ENCODE data around the gene IVD.

Gene IVD

DNA sequence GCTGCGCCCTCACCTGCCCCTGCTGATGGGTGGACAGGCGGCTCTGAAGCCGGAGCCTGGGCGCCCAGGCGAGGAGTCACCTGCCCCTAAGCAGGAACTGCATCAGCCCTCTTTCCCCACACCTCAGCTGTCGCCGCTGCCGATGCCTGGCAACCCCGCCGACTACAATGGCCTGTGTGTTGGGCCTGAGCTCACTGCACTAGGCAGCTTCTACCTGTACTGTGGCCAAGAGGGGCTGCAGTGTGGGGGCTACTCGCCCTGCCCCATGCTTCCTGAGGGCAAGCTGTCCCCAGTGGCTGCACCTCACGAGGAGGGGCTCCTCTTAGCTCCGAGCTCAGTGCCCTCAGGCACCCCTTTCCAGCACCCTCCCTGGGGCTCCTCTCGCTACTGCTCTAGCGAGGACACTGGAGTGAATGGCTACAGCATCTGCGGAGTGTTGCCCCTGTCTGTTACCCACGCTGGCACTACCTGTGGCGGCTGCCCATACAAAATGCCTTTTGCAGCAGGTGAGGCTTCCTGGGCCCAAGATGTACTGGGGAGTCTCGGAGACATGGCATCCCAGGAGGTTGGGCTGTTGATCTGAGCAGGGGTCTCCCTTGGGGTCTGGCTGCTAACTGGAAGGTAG lies 53.9 kb downstream of the IVD start:
- DNase-seq (ENCODE audit: low spot score), result no peak

DNA sequence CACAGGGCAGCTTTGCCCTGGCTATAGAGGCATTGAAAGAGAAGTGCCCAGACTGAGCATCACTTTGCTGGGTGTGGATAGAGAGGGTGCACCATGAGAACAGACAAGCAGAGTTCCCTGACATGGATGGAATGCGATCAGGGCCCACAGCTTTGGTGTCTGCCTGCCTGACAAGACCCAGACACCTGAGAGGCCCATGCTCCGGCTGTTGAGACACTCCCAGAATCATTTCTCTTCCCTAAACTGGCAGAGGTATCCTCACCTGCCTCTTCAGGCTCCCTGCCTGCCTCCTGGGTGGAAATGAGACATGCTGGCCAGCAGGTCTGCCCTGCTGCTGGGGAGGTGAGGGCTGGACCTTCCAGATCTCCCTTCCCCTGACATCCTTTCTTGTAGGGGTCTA lies 54.8 kb downstream of the IVD start:
- DNase-seq (ENCODE audit: low spot score), result no peak

DNA sequence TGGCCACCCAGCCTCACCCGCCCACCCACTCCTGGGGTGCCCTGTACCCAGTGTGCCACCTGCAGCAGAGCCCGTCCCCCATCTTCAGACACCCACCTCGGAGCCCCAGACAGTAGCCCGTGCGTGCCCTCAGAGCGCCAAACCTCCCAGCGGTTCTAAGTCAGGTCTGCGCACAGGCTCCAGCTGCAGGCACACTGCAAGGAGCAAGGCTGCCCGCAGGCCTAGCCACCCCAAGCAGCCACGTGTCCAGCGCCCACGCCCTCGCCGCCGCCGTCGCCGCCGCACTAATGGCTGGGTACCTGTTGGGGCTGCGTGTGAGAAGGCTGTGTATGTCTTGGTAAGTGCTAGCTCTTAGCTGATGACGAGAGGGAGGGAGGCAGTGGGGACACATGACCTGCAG lies 56.4 kb downstream of the IVD start:
- DNase-seq (ENCODE audit: low spot score), result no peak

DNA sequence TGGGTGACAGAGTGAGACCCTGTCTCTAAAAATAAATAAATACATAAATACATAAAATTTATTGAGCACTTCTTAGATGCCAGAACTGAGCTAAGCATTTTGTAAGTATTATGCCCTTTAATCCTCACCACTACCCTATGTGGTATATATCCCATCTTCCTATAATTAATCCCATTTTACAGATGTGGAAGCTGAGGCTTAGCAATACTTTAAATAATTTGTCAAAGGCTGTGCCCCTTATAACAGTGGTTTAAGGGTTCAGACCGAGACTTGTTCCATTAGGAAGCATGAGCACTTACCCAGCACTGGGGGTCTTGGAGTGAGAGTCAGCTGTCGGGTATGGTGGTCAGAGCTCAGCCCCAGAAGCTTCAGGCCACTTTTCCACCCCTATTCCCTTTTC lies 57.7 kb downstream of the IVD start:
- no peak for DNase-seq (ENCODE audit: low spot score)

DNA sequence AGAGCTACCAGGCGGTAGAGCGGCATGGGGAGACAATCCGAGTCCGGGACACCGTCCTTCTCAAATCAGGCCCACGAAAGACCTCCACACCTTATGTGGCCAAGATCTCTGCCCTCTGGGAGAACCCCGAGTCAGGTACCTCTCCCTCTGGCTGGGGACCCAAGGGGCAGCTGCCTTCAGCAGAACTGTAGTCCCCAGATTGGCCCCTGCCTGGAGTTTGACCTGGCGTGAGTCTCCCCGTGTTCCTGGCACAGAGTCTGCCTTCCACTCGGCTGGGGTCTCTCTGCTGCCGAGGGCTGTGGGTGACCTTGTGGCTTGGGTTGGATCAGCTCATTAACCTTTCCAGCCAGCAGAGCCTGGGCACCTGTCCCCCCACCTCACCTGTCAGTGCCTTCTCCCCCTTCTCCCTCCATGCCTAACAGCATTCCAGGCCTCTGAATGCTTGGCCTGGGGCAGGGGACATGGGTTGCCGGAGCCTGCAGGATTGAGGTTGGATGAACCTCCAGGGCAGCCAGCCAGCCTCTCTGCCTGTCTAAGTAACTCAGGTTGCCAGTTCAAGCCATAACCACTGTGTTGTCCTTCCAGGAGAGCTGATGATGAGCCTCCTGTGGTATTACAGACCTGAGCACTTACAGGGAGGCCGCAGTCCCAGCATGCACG lies 58.4 kb downstream of the IVD start:
- DNase-seq (ENCODE audit: low spot score), result no peak

DNA sequence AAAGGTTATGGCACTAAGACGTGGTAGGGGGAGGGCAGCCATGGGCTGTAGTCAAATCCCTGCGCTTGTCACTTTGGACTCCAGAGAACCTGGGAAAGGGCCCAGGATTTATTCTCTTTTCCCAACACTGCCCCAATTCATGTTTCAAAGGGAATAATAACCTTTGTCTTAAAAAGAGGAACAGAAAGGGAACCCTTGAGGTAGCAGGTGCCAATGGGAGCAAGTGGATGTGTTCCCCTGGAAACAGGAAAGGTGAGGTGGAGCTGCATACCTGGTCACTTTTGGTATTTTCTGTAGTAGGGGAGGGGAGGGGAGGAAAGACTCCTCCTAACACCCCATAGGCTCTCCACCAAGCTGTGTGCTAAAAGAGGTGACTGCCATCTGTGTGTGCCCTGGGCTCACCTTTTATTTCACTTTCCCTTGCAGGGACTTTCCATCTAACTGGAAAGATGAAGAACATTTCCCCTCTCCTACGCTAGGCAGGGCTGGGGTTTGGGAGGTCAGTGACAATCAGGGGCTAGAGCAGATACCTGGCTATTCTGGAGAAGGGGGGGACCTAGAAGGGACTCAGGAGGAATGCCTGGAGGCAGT lies 59.1 kb downstream of the IVD start:
- DNase-seq (ENCODE audit: low spot score), result no peak

DNA sequence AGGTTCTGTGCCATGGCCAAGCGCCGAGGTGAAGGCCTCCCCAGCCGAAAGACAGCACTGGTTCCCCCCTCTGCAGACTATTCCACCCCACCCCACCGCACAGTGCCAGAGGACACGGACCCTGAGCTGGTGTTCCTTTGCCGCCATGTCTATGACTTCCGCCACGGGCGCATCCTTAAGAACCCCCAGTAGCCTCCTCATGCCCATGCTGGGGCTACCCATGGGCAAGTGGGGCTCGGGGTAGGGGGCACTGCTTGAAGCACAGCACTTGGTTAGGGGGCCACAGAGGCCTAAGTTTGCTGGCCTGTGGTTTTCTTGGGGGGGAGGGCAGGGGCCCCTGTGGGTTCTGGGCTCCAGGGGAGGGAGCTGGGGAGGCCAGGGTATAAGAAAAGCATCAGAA lies 60.3 kb downstream of the IVD start:
- DNase-seq (ENCODE audit: low spot score), result no peak

DNA sequence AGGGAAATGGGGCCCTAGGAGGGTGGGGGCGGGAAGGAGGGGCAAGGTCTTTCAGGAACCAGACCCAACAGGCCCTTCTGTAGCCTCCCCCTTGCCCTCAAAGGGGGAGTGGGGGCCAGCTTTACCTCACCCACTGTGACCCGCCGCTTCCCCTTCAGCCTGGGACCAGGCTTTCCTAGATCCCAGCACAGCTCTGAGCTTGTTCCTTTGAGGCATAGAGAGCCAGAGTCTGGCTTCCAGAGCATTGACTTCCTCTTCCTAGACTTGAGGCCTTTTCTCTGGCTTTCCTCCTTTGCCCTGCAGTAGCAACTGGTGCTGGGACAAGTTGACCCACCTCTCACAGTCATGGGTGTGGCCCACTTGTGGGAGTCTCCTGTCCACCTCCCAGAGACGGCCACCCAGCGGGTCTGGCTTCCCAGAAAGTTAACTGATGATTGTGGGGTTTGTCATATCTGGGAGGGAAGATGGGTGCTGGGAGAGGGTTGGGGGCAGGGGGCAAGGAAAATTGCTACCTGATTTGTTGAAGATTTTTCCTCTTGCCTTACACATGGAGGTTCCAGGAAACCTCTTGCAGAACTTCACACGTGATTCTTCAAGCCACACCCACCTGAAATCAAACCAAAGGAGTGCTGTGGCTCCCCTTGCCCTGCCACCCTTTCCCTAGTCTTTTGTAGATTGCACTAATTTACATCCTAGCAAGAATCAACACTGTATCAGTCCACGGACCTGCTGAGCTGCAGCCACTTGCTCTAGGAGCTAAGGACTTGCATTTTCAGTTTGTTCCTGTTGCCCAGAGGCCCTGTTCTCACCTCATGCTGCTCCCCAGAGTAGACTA lies 61.0 kb downstream of the IVD start:
- DNase-seq (ENCODE audit: low spot score), result no peak

DNA sequence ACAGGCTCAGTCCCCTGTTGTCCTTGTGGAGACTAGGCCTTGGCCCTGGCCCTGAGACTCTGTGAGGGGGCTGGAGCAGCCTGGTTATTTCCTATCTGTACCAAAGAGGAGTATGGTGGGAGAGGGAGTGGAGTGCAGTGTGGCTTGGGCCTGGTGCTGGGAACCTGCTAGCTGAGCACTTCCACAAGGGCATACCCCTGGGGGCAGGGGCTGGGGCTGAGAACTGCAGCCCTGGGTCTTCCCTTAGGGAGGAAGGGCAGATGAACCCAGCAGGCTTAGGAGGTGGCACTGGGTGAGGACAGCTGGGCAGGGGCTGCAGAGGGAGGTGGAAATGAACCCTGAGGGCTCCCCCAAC lies 61.6 kb downstream of the IVD start:
- no peak for DNase-seq (ENCODE audit: low spot score)

DNA sequence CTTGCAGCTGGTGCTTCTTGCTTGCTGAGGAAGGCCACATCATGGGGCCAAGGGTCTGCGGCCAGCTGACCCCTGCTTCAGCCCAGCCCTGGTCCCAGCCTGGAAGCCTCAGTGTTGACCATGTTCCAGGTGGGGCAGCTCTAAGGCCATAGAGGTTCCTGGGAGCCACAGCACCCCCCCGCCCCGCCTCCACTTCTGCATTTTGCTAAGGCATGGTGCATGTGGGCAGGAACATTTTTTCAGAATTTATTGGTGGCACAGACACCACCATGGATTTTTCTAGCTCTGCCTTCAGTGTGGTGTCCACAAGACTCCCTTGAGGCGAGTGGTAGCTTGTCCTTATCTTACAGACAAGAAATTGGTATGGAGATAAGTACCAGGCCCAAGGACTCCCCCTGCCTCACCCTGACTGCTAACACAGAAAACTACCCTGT lies 63.3 kb downstream of the IVD start:
- DNase-seq (ENCODE audit: low spot score), result no peak

DNA sequence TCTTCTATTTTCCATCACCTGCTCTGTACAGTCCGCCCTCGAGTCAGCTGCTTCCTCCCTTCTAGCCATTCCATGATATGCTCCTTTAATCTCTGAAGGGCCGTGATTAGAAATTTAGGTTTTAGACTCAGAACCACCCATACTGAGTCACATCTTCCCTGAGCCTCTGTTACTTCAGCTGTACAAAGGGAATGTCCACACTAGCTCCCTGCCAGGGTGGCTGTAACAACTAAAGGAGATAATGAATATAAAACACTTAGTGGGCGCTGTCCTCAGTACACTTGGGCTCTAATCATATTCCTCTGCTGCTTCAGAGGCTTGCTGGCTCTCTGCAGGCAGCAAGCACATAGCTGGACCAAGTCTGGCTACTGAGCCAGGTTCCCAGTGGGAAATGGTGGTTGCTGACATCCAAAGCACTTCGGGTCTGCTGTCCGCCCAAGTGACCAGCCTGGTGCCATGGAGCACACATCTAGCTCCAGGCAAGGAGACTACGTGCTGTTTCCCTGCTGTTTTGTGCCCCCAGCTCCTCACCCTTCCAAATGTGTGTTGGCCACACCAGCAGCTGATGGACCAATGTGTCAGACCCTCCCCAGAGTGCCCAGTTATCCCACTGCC lies 64.3 kb downstream of the IVD start:
- DNase-seq (ENCODE audit: low spot score), result no peak

DNA sequence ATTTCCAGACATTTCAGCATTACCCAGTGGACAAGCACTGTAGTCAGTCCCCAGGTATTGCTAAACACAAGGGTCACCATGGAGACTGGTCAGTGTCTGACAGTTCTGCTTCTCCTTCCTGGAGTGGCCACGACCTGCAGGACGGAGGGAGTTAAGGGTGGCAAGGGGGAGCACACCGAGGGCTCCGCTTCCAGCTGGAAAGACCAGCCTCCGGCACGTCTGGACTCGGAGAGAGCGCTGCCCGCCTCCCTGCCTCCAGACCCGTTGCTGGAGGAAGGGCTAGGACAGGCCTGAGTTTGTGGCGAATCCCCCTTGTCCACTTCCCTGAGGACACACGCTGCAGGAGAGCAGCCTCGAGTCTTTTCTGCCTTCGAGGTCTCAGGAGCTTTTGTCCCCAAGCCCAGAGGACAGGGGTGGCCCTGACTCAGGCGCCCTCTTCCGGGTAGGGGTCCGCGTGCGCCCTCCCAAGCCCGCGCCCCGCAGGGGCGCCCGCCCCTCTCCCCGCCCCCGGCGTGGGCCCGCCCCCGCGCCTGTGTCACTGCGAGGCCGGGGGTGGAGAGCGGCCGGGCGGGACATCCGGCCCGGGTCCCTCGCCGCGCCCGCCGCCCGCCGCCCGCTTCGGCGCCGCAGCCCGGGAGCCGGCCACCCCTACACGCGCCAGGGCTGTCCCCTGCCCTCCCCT lies 65.0 kb downstream of the IVD start, which contains the start of gene CHST14:
Gene CHST14, plus strand, starts transcription at position 562 of the 682 bp plus-strand sequence. CDS start 230 bp downstream, outside the sequence.
- DNase-seq (ENCODE audit: low spot score), result peak; percentile 84
